GM12878 (cell line): ENCODE data around the gene EPB41L2.

Source experiments
- TBL1XR1 ChIP-seq: IDR thresholded peaks from 2 replicates; pipeline ENCODE4 v1.6.1; 2012; ENCODE audit warnings: low read depth, low read length, improper control_type of control experiment
- TF ChIP-seq, protein P1 (sequence below), 3 experiments: IDR thresholded peaks in 2 of 3; conservative IDR thresholded peaks in 1 of 3; 2 replicates each; pipeline ENCODE4 v1.5.1; 2011; ENCODE audit warnings: low read depth in 3 of 3, low read length in 3 of 3, mild to moderate bottlenecking in 3 of 3, control low read depth in 2 of 3, moderate library complexity in 2 of 3, inconsistent platforms in 1 of 3, mixed read lengths in 1 of 3; ENCODE audit not compliant: control insufficient read depth in 2 of 3, insufficient read depth in 1 of 3; ENCODE audit errors: extremely low read depth in 1 of 3

DNA sequence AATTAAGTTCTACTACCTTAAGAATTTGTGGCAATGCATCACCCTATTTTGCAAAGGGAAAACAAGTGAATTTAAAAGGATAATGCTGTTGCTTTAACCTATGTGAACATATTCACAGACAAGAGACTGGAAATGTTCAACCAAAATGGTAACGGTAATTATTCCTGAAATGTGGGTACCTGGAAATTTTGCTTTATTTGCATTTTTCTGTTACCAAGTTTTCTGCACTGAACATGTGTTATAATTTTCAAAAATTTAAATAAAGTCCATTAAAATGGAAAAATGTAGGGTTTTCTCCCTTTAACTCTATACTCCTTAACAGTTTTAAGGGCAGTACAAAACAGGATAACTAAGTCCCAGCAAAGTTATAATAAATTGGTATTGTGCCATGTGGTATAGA, 66.4 kb downstream of the EPB41L2 start:
- TF ChIP-seq, protein P1, sequence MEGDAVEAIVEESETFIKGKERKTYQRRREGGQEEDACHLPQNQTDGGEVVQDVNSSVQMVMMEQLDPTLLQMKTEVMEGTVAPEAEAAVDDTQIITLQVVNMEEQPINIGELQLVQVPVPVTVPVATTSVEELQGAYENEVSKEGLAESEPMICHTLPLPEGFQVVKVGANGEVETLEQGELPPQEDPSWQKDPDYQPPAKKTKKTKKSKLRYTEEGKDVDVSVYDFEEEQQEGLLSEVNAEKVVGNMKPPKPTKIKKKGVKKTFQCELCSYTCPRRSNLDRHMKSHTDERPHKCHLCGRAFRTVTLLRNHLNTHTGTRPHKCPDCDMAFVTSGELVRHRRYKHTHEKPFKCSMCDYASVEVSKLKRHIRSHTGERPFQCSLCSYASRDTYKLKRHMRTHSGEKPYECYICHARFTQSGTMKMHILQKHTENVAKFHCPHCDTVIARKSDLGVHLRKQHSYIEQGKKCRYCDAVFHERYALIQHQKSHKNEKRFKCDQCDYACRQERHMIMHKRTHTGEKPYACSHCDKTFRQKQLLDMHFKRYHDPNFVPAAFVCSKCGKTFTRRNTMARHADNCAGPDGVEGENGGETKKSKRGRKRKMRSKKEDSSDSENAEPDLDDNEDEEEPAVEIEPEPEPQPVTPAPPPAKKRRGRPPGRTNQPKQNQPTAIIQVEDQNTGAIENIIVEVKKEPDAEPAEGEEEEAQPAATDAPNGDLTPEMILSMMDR (IDR thresholded peaks at IDR 0.05 in 2 of 3, conservative IDR thresholded peaks at IDR 0.05 in 1 of 3; ENCODE audit: control insufficient read depth in 2 of 3, extremely low read depth in 1 of 3, insufficient read depth in 1 of 3, low read depth in 3 of 3, low read length in 3 of 3): no peak
- TF ChIP-seq TBL1XR1: no peak
